BE2C (cell line): ENCODE results near the gene HOXA11. TPM values are rescaled to one million over a fixed set of nuclear protein-coding genes. Genes with fewer than 3 reads are reported as not detected.

Source experiments
- DNase-seq: peaks from one replicate; pipeline ENCODE4 v3.0.0-alpha.2; 2020
- H3K27me3 ChIP-seq: fragments of 250-450 bp; sonication (Bioruptor Pico); 2 replicates; pipeline ENCODE4 v1.5.1; 2020; ENCODE audit warnings: mild to moderate bottlenecking
- H3K36me3 ChIP-seq: fragments of 250-450 bp; sonication (Bioruptor Pico); 2 replicates; pipeline ENCODE4 v1.5.1; 2020; ENCODE audit warnings: mild to moderate bottlenecking
- H3K4me1 ChIP-seq: fragments of 250-450 bp; sonication (Bioruptor Pico); 2 replicates; pipeline ENCODE4 v1.5.1; 2020
- H3K4me3 ChIP-seq: 2 replicates; pipeline ENCODE4 v1.5.1; 2011; ENCODE audit warnings: low read depth, low read length
- H3K9me3 ChIP-seq: fragments of 250-450 bp; sonication (Bioruptor Pico); 2 replicates; pipeline ENCODE4 v1.5.1; 2020
- polyA plus RNA-seq: library from polyadenylated mRNA; unstranded; fragments of >200 nt; gene quantifications from one replicate; pipeline ENCODE4 v1.2.1, GENCODE V29; 2012; ENCODE audit warnings: low read depth, missing spikeins; ENCODE audit not compliant: insufficient read length, insufficient read depth
- TF ChIP-seq, protein P1 (sequence below): IDR thresholded peaks from 2 replicates; pipeline ENCODE4 v1.5.1; 2012; ENCODE audit warnings: mild to moderate bottlenecking, low read depth, low read length

Gene HOXA11
- not detected for polyA plus RNA-seq

GRCh38 chr7:27185013-27185853 is at the start of gene HOXA11:
Gene HOXA11, minus strand, starts transcription at chr7:27185232. Its CDS starts 88 bp downstream, at chr7:27185144.
- Histone ChIP-seq H3K9me3 (no peaks in the 10 kb centered on the region), H3K4me3 (peak within 1 kb of the TSS; percentile 39), H3K4me1 (no peaks in the 10 kb centered on the region), H3K27me3 (peaks cover 98% of the 10 kb centered on the region), H3K36me3 (no peaks in the 10 kb centered on the region)
- TF ChIP-seq, protein P1, sequence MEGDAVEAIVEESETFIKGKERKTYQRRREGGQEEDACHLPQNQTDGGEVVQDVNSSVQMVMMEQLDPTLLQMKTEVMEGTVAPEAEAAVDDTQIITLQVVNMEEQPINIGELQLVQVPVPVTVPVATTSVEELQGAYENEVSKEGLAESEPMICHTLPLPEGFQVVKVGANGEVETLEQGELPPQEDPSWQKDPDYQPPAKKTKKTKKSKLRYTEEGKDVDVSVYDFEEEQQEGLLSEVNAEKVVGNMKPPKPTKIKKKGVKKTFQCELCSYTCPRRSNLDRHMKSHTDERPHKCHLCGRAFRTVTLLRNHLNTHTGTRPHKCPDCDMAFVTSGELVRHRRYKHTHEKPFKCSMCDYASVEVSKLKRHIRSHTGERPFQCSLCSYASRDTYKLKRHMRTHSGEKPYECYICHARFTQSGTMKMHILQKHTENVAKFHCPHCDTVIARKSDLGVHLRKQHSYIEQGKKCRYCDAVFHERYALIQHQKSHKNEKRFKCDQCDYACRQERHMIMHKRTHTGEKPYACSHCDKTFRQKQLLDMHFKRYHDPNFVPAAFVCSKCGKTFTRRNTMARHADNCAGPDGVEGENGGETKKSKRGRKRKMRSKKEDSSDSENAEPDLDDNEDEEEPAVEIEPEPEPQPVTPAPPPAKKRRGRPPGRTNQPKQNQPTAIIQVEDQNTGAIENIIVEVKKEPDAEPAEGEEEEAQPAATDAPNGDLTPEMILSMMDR, result no peak
- DNase-seq, result no peak

DNA sequence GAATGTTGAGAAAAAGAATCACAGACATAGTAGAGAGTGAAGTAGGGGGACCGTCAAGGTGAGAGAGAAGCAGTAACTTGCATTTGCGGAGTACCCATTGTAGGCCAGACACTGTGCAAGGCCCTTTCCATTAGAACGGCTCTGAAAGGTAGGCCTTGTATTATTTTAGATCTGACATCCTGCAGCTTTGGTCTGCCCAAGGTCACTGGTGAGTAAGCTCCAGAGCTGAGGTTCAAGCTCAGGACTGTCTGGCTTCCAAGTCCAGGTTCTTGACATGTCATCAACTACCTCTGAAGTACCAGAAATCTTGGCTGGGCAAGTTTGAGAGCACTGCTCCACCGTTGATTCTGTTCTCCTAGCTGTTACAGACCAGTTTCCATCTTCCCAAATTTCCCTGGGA is 44.4 kb upstream of the HOXA11 start:
- TF ChIP-seq, protein P1, result no peak
- Histone ChIP-seq H3K4me3 (no peak overlapping the region), H3K36me3 (no peaks in the 10 kb centered on the region), H3K9me3 (no peaks in the 10 kb centered on the region), H3K27me3 (peaks cover 47% of the 10 kb centered on the region), H3K4me1 (no peaks in the 10 kb centered on the region)
- no peak for DNase-seq

DNA sequence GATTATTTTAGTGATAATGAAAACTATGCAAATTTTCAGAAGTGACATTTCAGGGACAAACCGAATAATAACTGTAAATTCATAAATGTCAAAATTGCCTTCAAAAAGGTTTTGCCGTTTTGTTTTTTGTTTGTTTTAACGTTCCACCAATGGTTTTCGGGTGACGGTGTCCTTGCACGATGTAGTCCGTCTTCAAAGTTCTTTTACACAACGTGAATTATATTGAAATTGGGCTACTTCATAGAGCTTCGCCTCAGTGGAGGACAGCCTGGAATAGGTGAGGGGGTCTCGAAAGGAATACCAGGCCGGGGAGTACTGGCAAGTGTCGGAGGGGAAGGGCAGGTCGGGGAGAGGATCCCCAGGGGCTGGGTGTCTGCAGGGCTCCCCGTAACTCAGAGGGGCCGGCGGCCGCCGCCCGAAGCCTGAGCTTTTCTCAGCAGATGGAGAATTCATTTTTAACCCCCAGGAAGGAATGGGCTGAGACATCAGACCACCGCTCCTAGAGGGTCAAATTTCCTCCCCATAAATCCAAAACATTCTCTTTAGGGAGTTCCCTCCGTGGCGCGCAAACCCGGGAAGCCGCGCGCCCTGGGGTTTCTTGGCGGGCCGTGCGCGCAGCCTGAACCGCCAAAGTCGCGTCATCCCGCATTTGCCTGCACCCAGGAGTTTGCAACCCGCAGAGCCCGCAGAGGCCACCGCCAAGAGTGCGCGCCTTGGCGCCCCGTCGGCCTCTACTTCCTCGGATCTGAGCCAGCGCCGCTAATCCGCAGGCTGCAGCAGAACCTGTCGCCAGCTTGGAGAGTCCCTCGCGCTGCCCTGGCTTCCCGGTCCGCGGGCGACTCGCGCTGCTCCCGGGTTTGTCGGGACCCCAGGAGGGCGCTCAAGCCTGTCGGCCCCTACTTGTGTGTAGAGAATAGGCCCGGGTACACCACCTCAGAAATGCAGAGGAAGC is 40.2 kb upstream of the HOXA11 start:
- Histone ChIP-seq H3K36me3 (no peaks in the 10 kb centered on the region), H3K27me3 (peaks cover 89% of the 10 kb centered on the region), H3K4me3 (no peak overlapping the region), H3K4me1 (no peaks in the 10 kb centered on the region), H3K9me3 (no peaks in the 10 kb centered on the region)
- no peak for DNase-seq
- TF ChIP-seq, protein P1, result no peak

GRCh38 chr7:27223941-27224575 is 39.0 kb upstream of the HOXA11 start:
- no peak for DNase-seq
- Histone ChIP-seq H3K4me3 (no peak overlapping the region), H3K27me3 (peaks cover 95% of the 10 kb centered on the region), H3K4me1 (no peaks in the 10 kb centered on the region), H3K9me3 (no peaks in the 10 kb centered on the region), H3K36me3 (no peaks in the 10 kb centered on the region)
- TF ChIP-seq, protein P1, result no peak

DNA sequence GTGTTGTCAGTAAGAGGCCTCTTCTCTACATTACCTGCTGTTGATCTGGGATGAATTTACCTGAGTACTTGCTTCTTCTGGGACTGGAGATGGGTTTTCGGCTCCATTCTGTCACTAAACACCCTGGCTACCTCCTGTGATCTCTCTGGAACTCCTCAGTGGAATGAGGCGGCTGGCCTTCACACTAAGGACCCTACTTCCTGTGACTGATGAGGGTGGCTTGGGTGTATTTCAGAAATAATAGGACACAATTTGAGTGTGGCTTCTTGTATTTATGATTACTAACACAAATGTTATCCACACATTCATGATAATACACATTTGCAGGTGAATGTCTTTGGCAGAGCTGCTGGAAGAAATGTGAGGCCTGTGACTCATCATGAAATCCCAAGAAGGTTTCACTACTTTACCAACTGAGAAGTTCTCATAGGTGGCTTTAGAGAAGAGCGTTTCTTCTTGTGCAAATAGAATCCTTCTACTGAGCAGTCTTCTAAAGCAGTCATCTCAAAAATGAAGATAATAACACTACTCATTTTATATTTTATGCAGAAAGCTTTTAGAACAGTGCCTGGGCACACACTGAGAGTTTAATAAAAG is 36.3 kb upstream of the HOXA11 start:
- TF ChIP-seq, protein P1, result no peak
- Histone ChIP-seq H3K9me3 (no peaks in the 10 kb centered on the region), H3K27me3 (peaks cover 94% of the 10 kb centered on the region), H3K36me3 (no peaks in the 10 kb centered on the region), H3K4me1 (no peaks in the 10 kb centered on the region), H3K4me3 (no peak overlapping the region)
- no peak for DNase-seq
